ENCODE data around the gene OVCH2. TPM values are rescaled to one million over a fixed set of nuclear protein-coding genes. Genes with fewer than 3 reads are reported as not detected.
A peak's percentile ranks its signal among the peaks of the same experiment; 100 is the strongest.
"Not testable (repeated sequence)": the region's sequence is repeated elsewhere in the genome, so short reads cannot be mapped to it uniquely, and the experiment has no call there.

OVCH2 gene
- polyA plus RNA-seq, 1 experiment, result 3.7 TPM

- no peak overlapping the region for H3K4me3 ChIP-seq (ENCODE audit: low read depth, low read length)
- DNase-seq (ENCODE audit: low read depth), result no peak
- peaks cover 22% of the 10 kb centered on the region for H3K36me3 ChIP-seq (ENCODE audit: control insufficient read depth, insufficient read depth, low read length)
- ChIA-PET POLR2A (no interaction called here), CTCF (interaction anchor here (0.7 to 7.8 kb wide), 2 partner anchors 20 to 95 kb away, joined by 3 to 98 read pairs; no protein-coding TSS in a partner anchor)
- no peaks in the 10 kb centered on the region for H3K27me3 ChIP-seq (ENCODE audit: control insufficient read depth, insufficient read depth, low read length)
- no peak for TF ChIP-seq CTCF (IDR thresholded peaks at IDR 0.05; ENCODE audit: insufficient read depth, low read depth, low read length)
These were observed 38.8 kb downstream of the OVCH2 start for GRCh38 chr11:7667460-7667859.

- no peak for DNase-seq (ENCODE audit: low read depth)
- ChIA-PET POLR2A (no interaction called here), CTCF (interaction anchor here (0.9 to 7.8 kb wide), 18 partner anchors 10 to 567 kb away, joined by 3 to 98 read pairs (median 5); partner anchors contain the start of gene PPFIBP2)
- H3K27me3 ChIP-seq (ENCODE audit: control insufficient read depth, insufficient read depth, low read length), result no peaks in the 10 kb centered on the region
- no peak overlapping the region for H3K4me3 ChIP-seq (ENCODE audit: low read depth, low read length)
- no peak for TF ChIP-seq CTCF (IDR thresholded peaks at IDR 0.05; ENCODE audit: insufficient read depth, low read depth, low read length)
- H3K36me3 ChIP-seq (ENCODE audit: control insufficient read depth, insufficient read depth, low read length), result peaks cover 22% of the 10 kb centered on the region
These were observed 39.9 kb downstream of the OVCH2 start for GRCh38 chr11:7666292-7666866.

GRCh38 chr11:7665473-7666291, 40.6 kb downstream of the OVCH2 start:
- CTCF ChIA-PET, result interaction anchor here (0.6 to 7.8 kb wide), 34 partner anchors 9 to 928 kb away, joined by 3 to 98 read pairs (median 4); partner anchors contain the start of gene PPFIBP2
- peak; percentile 90 for TF ChIP-seq CTCF (IDR thresholded peaks at IDR 0.05; ENCODE audit: insufficient read depth, low read depth, low read length)
- H3K36me3 ChIP-seq (ENCODE audit: control insufficient read depth, insufficient read depth, low read length), result peaks cover 22% of the 10 kb centered on the region
- no peak for DNase-seq (ENCODE audit: low read depth)
- POLR2A ChIA-PET, result no interaction called here
- H3K4me3 ChIP-seq (ENCODE audit: low read depth, low read length), result no peak overlapping the region
- no peaks in the 10 kb centered on the region for H3K27me3 ChIP-seq (ENCODE audit: control insufficient read depth, insufficient read depth, low read length)

GRCh38 chr11:7664867-7665266, 41.4 kb downstream of the OVCH2 start:
- ChIA-PET CTCF (interaction anchor here (0.7 to 7.8 kb wide), 21 partner anchors 8 to 927 kb away, joined by 3 to 98 read pairs (median 4); no protein-coding TSS in a partner anchor), POLR2A (no interaction called here)
- no peak for TF ChIP-seq CTCF (IDR thresholded peaks at IDR 0.05; ENCODE audit: insufficient read depth, low read depth, low read length)
- Histone ChIP-seq H3K4me3 (ENCODE audit: low read depth, low read length) (no peak overlapping the region), H3K36me3 (ENCODE audit: control insufficient read depth, insufficient read depth, low read length) (peaks cover 22% of the 10 kb centered on the region), H3K27me3 (ENCODE audit: control insufficient read depth, insufficient read depth, low read length) (no peaks in the 10 kb centered on the region)
- no peak for DNase-seq (ENCODE audit: low read depth)

- POLR2A ChIA-PET; H3K4me3 ChIP-seq (ENCODE audit: low read depth, low read length); H3K27me3 ChIP-seq (ENCODE audit: control insufficient read depth, insufficient read depth, low read length); DNase-seq (ENCODE audit: low read depth): not testable (repeated sequence)
- H3K36me3 ChIP-seq (ENCODE audit: control insufficient read depth, insufficient read depth, low read length), result peaks cover 21% of the 10 kb centered on the region
- CTCF ChIA-PET, result interaction anchor here (0.8 kb wide), 1 partner anchor 150 kb away, joined by 3 read pairs; the partner anchor contains the start of gene PPFIBP2
These were observed 42.7 kb downstream of the OVCH2 start for GRCh38 chr11:7663531-7663930.

Data from BJ (cell line).